Peyer's patch (tissue), 4 donors: ENCODE measurements around the gene PEX6. TPM values are rescaled to one million over a fixed set of nuclear protein-coding genes. Genes with fewer than 3 reads are reported as not detected.
A peak's percentile ranks its signal among the peaks of the same experiment; 100 is the strongest.

Experiments used
- DNase-seq, 3 donors: peaks; one replicate each; pipeline ENCODE4 v3.0.0-alpha.2; 2017 to 2019
- H3K27ac ChIP-seq, 4 donors: fragments of 200-600 bp; sonication (generic); one replicate each; pipeline ENCODE4 v1.5.1; 2016 to 2019
- H3K27me3 ChIP-seq, 2 donors: fragments of 200-600 bp; sonication (generic); one replicate each; pipeline ENCODE4 v1.5.1; 2019
- H3K36me3 ChIP-seq, 3 donors: fragments of 200-600 bp; sonication (generic); one replicate each; pipeline ENCODE4 v1.5.1; 2016 to 2019
- H3K4me1 ChIP-seq, 4 donors: fragments of 200-600 bp; sonication (generic); one replicate each; pipeline ENCODE4 v1.5.1; 2016 to 2019
- H3K4me3 ChIP-seq, 4 donors: fragments of 200-600 bp; sonication (generic); 1 replicate in 3 of 4; 2 replicates in 1 of 4; pipeline ENCODE4 v1.5.1; 2016 to 2019; ENCODE audit warnings: mild to moderate bottlenecking in 1 of 4
- H3K9me3 ChIP-seq, 4 donors: fragments of 200-600 bp; sonication (generic); one replicate each; pipeline ENCODE4 v1.5.1; 2016 to 2019; ENCODE audit warnings: mild to moderate bottlenecking in 1 of 4
- CTCF ChIP-seq, 6 experiments: fragments of 450-650 bp in 4 of 6; fragments of 200-600 bp in 2 of 6; sonication (generic) in 1 of 6; IDR thresholded peaks; one replicate each; pipeline ENCODE4 v1.5.1; 2017 to 2019; ENCODE audit warnings: antibody characterized with exemption in 6 of 6, mild to moderate bottlenecking in 3 of 6, moderate library complexity in 1 of 6
- POLR2A ChIP-seq, 2 donors: fragments of 450-650 bp; IDR thresholded peaks; one replicate each; pipeline ENCODE4 v1.5.1; 2017; ENCODE audit warnings: antibody characterized with exemption in 2 of 2, mild to moderate bottlenecking in 2 of 2, moderate library complexity in 2 of 2
- total RNA-seq, 4 donors: library from RNA; depleted of rRNA; stranded (reverse); fragments of >200 nt; gene quantifications; one replicate each; pipeline ENCODE4 v1.1.0, GENCODE V29; 2016

The PEX6 gene
- total RNA-seq, 4 donors from 2014 or later = 19.0 to 61.3 (median 39.0) TPM

DNA sequence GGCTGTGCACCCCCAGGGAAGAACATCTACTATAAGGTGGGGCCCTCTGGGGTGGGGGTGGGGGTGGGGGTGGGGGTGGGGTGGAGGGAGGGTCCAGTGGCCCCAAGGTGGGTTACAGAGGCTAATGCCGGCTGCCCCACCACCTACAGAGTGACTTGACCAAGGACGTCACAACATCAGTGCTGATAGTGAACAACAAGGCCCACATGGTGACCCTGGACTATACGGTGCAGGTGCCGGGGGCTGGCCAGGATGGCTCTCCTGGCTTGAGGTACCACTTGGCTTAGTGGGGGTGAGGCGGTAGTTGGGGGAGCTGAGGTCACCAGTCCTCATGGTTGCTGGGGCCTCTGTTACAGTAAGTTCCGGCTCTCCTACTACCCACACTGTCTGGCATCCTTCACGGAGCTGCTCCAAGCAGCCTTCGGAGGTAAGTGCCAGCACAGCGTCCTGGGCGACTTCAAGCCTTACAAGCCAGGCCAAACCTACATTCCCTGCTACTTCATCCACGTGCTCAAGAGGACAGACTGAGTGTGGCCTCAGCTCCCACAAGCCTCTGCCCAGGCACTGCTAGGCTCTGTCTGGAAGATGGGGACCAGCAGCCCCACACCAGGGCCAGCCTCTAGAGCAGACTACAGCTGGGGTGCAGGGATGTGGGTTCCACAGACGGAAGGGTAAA lies 15.7 kb downstream of the PEX6 start:
- no peak for DNase-seq
- no peak for TF ChIP-seq CTCF (IDR thresholded peaks at IDR 0.05)
- TF ChIP-seq POLR2A (IDR thresholded peaks at IDR 0.05) = no peak
- no peaks in the 10 kb centered on the region for H3K27me3 ChIP-seq
- H3K27ac ChIP-seq = no peak overlapping the region
- no peak overlapping the region for H3K4me3 ChIP-seq
- H3K9me3 ChIP-seq = no peaks in the 10 kb centered on the region
- peaks cover 0 to 57% (median 0%) of the 10 kb centered on the region in 3 donors for H3K36me3 ChIP-seq
- peaks cover 3 to 16% (median 9%) of the 10 kb centered on the region in 4 donors for H3K4me1 ChIP-seq

DNA sequence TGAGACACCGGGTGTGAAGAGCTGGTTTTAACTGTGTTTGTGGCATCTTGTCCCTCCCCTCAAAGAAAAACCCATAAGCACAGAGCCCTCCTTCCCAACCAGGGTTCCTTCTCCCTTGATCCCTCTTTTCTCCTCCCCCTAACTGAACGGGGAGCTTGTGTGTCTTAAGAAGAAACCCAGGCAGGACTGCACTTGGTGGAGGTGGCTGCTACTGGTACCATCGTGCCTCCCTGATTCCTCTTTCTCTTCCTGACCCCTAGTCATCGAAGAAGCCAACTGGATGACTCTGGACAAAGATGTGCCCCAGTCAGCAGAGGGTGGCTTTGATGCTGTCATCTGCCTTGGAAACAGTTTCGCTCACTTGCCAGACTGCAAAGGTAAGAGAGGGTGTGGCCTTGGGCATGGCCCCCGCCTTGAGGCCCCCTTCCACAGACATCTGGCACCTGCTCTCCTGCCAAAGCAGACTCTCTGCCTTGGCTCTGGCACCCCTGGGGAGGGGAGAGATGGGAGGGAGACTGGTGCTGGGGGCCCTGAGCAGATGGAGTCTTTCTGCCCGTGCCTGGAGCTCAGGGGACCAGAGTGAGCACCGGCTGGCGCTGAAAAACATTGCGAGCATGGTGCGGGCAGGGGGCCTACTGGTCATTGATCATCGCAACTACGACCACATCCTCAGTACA lies 16.3 kb downstream of the PEX6 start:
- H3K4me3 ChIP-seq = no peak overlapping the region
- H3K9me3 ChIP-seq = no peaks in the 10 kb centered on the region
- no peak overlapping the region for H3K27ac ChIP-seq
- H3K27me3 ChIP-seq = no peaks in the 10 kb centered on the region
- DNase-seq = no peak
- H3K4me1 ChIP-seq = peaks cover 3 to 16% (median 9%) of the 10 kb centered on the region in 4 donors
- TF ChIP-seq CTCF (IDR thresholded peaks at IDR 0.05) (no peak), POLR2A (IDR thresholded peaks at IDR 0.05) (no peak)
- peaks cover 0 to 51% (median 0%) of the 10 kb centered on the region in 3 donors for H3K36me3 ChIP-seq

GRCh38 chr6:42962096-42962495 lies 16.9 kb downstream of the PEX6 start:
- H3K4me1 ChIP-seq = peaks cover 3 to 16% (median 9%) of the 10 kb centered on the region in 4 donors
- TF ChIP-seq POLR2A (IDR thresholded peaks at IDR 0.05) = no peak
- TF ChIP-seq CTCF (IDR thresholded peaks at IDR 0.05) = no peak
- no peak overlapping the region for H3K4me3 ChIP-seq
- no peaks in the 10 kb centered on the region for H3K27me3 ChIP-seq
- no peaks in the 10 kb centered on the region for H3K9me3 ChIP-seq
- DNase-seq = no peak
- H3K27ac ChIP-seq = no peak overlapping the region
- peaks cover 0 to 46% (median 0%) of the 10 kb centered on the region in 3 donors for H3K36me3 ChIP-seq

DNA sequence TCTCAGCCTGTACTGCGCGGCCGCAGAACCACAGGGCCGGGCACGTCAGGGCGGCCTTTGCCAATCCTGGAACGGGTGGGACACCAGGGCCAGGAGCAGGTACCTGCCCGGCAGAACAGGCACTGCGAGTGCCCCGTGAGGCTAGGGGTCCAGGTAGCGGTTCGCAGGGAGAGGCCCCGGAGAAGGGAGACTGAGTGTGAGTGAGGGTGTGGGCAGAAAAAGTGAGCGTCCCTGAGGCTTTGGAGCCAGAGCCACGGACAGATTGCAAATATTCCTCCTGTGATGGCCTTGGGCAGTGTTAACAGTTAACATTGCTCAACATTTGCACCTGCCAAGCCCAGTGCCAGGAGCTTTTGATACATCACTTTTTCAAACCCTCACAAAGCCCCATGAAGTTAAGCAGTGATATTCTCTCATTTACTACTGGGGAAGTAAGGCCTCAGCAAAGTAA lies 17.9 kb downstream of the PEX6 start:
- TF ChIP-seq POLR2A (IDR thresholded peaks at IDR 0.05) = no peak
- no peak for TF ChIP-seq CTCF (IDR thresholded peaks at IDR 0.05)
- Histone ChIP-seq H3K27me3 (no peaks in the 10 kb centered on the region), H3K4me3 (peak overlapping the region; percentile 35 to 62 (median 54)), H3K36me3 (peaks cover 0 to 39% (median 0%) of the 10 kb centered on the region in 3 donors), H3K4me1 (peaks cover 3 to 16% (median 9%) of the 10 kb centered on the region in 4 donors), H3K9me3 (no peaks in the 10 kb centered on the region), H3K27ac (peak overlapping the region in 1 of 4 donors; percentile 9)
- no peak for DNase-seq

- peak; percentile 49 to 90 (median 87) for DNase-seq
- H3K4me3 ChIP-seq = peak within 1 kb of the TSS; percentile 35 to 62 (median 54)
- peak within 1 kb of the TSS in 1 of 4 donors; percentile 9 for H3K27ac ChIP-seq
- H3K27me3 ChIP-seq = no peaks in the 10 kb centered on the region
- peaks cover 0 to 33% (median 0%) of the 10 kb centered on the region in 3 donors for H3K36me3 ChIP-seq
- H3K9me3 ChIP-seq = no peaks in the 10 kb centered on the region
- peaks cover 3 to 16% (median 9%) of the 10 kb centered on the region in 4 donors for H3K4me1 ChIP-seq
- TF ChIP-seq CTCF (IDR thresholded peaks at IDR 0.05) (peak in 2 of 6 experiments; percentile 6 to 9), POLR2A (IDR thresholded peaks at IDR 0.05) (peak; percentile 34 to 63)
Observed at GRCh38 chr6:42960243-42961019, 18.6 kb downstream of the PEX6 start, which contains the start of gene GNMT. Gene GNMT (plus strand): TSS chr6:42960754. CDS start chr6:42960768, 14 bp downstream.
